ENCODE results near the gene C11orf97.

DNA sequence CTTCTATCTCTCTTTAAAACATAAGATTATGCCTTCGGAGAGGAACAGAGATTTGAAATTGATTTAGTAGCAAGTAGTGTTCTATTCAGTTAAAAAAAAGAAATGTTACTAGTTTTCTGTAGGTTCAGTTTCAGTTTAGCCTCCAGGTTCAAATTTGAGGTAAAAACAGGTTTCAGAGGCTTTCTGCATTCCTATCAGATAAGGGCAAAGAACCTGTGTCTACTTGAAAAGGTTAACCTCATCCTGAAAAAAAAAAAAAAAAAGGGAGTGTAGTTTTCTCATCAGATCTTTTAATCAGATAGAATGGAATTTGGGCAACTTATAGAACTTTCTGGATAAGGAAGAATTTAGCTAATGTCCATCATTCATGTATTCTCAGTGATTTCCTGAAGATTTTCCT is 12.1 kb downstream of the C11orf97 start:
- no peak for TF ChIP-seq POLR2A (IDR thresholded peaks at IDR 0.05; ENCODE audit: low read length)
- TF ChIP-seq, protein P1, sequence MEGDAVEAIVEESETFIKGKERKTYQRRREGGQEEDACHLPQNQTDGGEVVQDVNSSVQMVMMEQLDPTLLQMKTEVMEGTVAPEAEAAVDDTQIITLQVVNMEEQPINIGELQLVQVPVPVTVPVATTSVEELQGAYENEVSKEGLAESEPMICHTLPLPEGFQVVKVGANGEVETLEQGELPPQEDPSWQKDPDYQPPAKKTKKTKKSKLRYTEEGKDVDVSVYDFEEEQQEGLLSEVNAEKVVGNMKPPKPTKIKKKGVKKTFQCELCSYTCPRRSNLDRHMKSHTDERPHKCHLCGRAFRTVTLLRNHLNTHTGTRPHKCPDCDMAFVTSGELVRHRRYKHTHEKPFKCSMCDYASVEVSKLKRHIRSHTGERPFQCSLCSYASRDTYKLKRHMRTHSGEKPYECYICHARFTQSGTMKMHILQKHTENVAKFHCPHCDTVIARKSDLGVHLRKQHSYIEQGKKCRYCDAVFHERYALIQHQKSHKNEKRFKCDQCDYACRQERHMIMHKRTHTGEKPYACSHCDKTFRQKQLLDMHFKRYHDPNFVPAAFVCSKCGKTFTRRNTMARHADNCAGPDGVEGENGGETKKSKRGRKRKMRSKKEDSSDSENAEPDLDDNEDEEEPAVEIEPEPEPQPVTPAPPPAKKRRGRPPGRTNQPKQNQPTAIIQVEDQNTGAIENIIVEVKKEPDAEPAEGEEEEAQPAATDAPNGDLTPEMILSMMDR (IDR thresholded peaks at IDR 0.05) = no peak
- TF ChIP-seq, protein P2, sequence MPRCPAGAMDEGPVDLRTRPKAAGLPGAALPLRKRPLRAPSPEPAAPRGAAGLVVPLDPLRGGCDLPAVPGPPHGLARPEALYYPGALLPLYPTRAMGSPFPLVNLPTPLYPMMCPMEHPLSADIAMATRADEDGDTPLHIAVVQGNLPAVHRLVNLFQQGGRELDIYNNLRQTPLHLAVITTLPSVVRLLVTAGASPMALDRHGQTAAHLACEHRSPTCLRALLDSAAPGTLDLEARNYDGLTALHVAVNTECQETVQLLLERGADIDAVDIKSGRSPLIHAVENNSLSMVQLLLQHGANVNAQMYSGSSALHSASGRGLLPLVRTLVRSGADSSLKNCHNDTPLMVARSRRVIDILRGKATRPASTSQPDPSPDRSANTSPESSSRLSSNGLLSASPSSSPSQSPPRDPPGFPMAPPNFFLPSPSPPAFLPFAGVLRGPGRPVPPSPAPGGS (IDR thresholded peaks at IDR 0.05) = no peak
- no peak for TF ChIP-seq REST (IDR thresholded peaks at IDR 0.05)
- no peak for TF ChIP-seq CBX8 (IDR thresholded peaks at IDR 0.05)
- TF ChIP-seq HOXB5 (CRISPR knock-in tag; IDR thresholded peaks at IDR 0.05) = no peak
- TF ChIP-seq, protein P3, sequence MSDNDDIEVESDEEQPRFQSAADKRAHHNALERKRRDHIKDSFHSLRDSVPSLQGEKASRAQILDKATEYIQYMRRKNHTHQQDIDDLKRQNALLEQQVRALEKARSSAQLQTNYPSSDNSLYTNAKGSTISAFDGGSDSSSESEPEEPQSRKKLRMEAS (IDR thresholded peaks at IDR 0.05) = no peak
- TF ChIP-seq ZSCAN20 (CRISPR knock-in tag; IDR thresholded peaks at IDR 0.05) = no peak
- TF ChIP-seq FOXS1 (CRISPR knock-in tag; IDR thresholded peaks at IDR 0.05) = no peak
- TF ChIP-seq EHMT2 (IDR thresholded peaks at IDR 0.05; ENCODE audit: low read depth) = no peak
- no peak for TF ChIP-seq MYC (IDR thresholded peaks at IDR 0.05; ENCODE audit: borderline replicate concordance, low read length)
- TF ChIP-seq ZNF302 (CRISPR knock-in tag; IDR thresholded peaks at IDR 0.05) = no peak
- no peak for TF ChIP-seq NR3C1 (IDR thresholded peaks at IDR 0.05)

All from A549 (cell line).